Activated CD4-positive, alpha-beta T cell treated with anti-CD3 and anti-CD28 coated beads, Interleukin-2, Interleukin-6, amounts not matched to agents 100 ng/mL and 50 ng/mL, durations not matched to agents 16 hours and 8 hours (primary cell): ENCODE data around the gene ADGRG4.
"Not testable (repeated sequence)": the region's sequence is repeated elsewhere in the genome, so short reads cannot be mapped to it uniquely, and the experiment has no call there.

Experiments
- DNase-seq: peaks from one replicate; pipeline ENCODE4 v3.0.0-alpha.2; 2020

ADGRG4 gene

GRCh38 chrX:136386826-136387225, 86.1 kb downstream of the ADGRG4 start:
- no peak for DNase-seq

- DNase-seq = no peak
Measured at GRCh38 chrX:136387951-136388502, 87.3 kb downstream of the ADGRG4 start.

- no peak for DNase-seq
Measured at GRCh38 chrX:136390921-136391320, 90.2 kb downstream of the ADGRG4 start.

DNA sequence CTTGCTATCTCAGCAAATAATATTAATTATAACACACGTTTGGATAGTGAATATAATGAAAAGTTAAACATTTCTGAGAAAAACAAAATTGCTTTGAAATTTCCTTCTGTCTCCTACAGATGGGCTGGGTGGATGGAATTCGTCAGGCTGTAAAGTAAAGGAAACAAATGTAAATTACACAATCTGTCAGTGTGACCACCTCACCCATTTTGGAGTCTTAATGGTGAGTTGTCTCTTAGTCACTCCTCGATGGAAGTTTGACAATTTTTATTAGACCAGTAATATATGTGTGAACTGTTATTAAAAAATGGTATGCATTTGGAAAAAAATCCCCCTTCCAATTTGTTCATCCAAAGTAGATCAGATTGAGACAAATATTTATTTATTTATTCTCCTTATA, 94.5 kb downstream of the ADGRG4 start:
- DNase-seq = no peak

- DNase-seq = no peak
Measured at GRCh38 chrX:136397001-136397400, 96.2 kb downstream of the ADGRG4 start.

- DNase-seq = no peak
Measured at GRCh38 chrX:136405126-136405525, 104.4 kb downstream of the ADGRG4 start.

- no peak for DNase-seq
Measured at GRCh38 chrX:136417806-136418205, 117.0 kb downstream of the ADGRG4 start.

GRCh38 chrX:136421338-136421737, 120.6 kb downstream of the ADGRG4 start:
- DNase-seq = no peak

- DNase-seq = no peak
Measured at GRCh38 chrX:136423724-136424123, 123.0 kb downstream of the ADGRG4 start.

DNA sequence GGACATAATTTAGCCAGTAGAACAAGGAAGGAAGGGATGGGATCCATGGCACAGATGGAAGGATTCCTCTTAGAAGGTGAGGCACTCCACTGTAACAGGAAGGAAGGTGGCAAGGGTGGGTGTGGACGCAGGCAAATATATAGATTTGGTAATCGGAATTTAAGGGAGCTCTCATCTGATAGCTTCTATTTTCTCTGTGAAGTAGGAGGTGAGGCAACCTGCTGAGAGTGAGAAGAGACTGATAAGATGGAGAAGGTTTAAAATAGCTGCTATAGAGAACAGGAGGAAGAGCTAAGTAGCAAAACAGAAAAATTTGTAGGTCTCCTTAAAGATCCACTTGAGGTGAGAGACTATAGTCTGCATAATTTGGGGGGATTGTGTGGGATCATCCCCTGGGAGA, 125.2 kb downstream of the ADGRG4 start:
- no peak for DNase-seq

GRCh38 chrX:136431625-136432024, 130.9 kb downstream of the ADGRG4 start:
- DNase-seq = peak; percentile 19

- DNase-seq = no peak
Measured at GRCh38 chrX:136437774-136438173, 137.0 kb downstream of the ADGRG4 start.

GRCh38 chrX:136438192-136438591, 137.4 kb downstream of the ADGRG4 start:
- DNase-seq = no peak

DNA sequence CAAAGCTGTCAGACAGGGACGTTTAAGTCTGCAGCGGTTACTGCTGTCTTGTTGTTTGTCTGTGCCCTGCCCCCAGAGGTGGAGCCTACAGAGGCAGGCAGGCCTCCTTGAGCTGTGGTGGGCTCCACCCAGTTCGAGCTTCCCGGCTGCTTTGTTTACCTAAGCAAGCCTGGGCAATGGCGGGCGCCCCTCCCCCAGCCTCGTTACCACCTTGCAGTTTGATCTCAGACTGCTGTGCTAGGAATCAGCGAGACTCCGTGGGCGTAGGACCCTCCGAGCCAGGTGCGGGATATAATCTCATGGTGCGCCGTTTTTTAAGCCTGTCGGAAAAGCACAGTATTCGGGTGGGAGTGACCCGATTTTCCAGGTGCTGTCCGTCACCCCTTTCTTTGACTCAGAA, 144.9 kb downstream of the ADGRG4 start:
- not testable (repeated sequence) for DNase-seq

DNA sequence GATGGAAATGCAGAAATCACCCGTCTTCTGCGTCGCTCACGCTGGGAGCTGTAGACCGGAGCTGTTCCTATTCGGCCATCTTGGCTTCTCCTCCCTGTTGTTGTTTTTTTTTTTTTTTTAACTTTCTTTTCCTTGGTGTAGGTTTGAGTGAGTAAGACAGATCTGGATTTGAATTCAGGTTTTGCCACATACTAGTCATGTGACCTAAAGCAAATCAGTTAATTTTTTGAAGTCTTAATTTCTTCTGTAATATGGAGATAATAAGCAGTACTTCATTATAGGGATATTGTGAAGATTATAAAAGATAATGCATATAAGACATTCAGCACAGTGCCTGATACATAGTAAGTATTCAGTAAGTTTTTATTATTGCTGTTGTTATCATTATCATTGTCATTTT, 145.4 kb downstream of the ADGRG4 start:
- no peak for DNase-seq

DNA sequence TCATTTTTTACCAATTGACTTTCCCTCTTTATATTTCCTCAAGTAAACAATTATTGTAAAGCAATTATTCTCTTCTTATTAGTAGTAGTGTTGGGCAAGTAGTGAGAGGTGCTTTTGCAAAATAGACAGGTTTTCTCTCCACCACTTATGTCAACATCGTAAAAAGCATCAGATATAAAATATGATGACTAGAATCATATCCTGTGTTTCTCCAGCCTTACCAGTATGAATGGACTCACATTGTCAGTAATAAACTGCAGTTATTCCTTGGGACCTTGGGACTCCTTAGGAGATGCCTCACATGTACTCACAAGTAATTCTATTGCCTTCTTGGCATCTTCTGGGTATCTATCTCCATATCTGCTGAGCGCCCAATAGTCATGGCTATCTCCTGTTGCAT, 146.5 kb downstream of the ADGRG4 start:
- no peak for DNase-seq

DNA sequence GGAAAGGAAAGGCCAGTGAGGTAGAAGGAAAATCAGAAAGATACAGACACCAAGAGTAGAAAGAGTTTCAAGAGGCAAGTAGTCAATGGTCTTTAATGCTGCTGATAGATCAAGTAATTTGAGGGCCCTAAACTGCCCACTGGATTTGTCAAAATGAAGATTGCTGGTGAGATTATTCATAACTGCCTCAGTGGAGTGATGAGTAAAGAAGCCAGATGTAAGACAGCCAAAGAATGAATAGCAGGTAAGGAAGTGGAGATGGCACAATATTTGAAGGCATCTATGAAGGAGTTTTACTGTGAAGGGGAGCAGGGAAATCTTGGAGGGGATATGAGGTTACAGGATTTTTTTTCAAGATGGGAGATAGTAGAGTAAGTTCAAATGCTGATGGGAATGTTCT, 147.2 kb downstream of the ADGRG4 start:
- DNase-seq = no peak

DNA sequence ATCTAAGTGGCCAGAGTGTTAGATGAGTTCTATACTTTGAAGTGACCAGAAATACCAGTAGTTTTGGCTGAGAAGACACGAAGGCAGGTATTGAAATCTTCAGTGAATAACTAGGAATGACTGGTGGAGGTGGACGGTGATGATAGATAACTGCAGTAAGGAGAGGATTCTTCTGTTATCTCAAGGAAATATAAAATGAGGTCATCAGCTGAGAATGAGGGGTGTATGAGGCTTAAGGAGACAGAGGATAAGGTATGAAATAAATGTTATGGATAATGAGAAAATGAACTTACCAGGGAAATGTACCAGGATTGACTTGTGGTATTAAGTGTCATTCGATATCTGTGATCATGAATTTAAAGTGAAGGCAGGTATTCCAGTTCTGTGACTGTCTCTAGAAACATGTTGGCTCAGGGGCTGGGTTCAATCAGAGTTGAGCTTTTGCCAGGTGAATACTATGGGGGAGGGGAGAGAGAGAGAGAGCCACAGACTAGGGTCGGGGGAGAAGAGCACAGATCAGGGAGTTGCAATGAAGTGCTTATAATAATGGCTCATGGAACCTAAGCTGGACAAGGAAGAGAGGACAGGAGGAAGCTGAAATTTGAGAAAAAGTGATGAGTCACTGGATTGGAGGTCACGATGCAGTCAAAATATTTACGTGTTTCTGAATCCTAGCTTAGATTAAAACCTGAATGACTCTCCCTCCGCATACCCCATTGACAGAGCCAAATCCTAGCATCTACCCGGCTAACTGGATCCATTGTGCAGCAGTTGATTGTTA, 149.5 kb downstream of the ADGRG4 start:
- DNase-seq = no peak

DNA sequence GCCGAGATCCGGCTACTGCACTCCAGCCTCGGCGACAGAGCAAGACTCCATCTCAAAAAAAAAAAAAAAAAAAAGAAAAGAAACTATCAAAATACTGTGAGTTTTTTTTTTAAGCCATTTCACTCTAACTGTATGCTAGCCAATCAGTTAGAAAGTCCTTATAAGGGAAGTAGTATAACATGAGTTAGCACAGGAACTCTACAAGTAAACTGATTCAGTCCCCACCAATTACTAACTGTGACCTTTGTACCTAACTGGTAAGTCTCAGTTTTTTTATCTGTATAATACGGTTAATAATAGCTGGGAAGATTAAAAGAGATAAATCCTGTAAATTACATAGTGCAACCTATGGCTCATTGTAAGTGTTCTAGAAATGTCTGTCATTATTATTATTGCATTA, 151.9 kb downstream of the ADGRG4 start:
- no peak for DNase-seq

GRCh38 chrX:136453114-136453513, 152.4 kb downstream of the ADGRG4 start:
- DNase-seq = no peak

GRCh38 chrX:136453771-136454170, 153.0 kb downstream of the ADGRG4 start:
- no peak for DNase-seq

DNA sequence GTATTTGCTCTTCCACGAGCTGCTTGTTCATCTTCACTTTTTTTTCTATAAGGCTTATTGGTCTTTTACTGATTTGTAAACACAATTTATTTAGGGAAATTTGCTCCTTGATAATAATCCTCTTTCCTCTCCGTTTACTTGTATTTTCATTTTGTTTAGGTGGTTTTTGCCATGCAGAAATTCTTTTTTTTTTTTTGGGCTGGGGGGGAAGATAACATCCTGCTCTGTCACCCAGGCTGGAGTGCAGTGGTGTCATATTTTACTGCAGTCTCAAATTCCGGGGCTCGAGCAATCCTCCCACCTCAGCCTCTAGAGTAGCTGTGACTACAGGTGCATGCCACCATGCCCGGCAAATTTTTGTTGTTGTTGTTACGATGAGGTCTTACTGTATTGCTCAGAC, 155.4 kb downstream of the ADGRG4 start:
- DNase-seq = no peak

- DNase-seq = no peak
Measured at GRCh38 chrX:136457303-136457917, 156.6 kb downstream of the ADGRG4 start.

GRCh38 chrX:136464589-136464988, 163.8 kb downstream of the ADGRG4 start:
- no peak for DNase-seq
